Keratinocyte (primary cell): ENCODE data around the gene C8G. TPM values are rescaled to one million over a fixed set of nuclear protein-coding genes. Genes with fewer than 3 reads are reported as not detected.

Experiments
- DNase-seq: peaks from one replicate; pipeline ENCODE4 v3.0.0-alpha.2; 2011; ENCODE audit warnings: low read depth, missing footprints, low spot score
- FAIRE-seq: peaks from 2 replicates; lab custom pipeline; 2011; peaks lifted over from hg19 to GRCh38; lab: Jason Lieb, UNC
- H2AFZ ChIP-seq: 2 replicates; pipeline ENCODE4 v1.6.0; 2012; ENCODE audit warnings: low read length, control low read depth, inconsistent platforms; ENCODE audit not compliant: control insufficient read depth
- H3K27ac ChIP-seq: 2 replicates; pipeline ENCODE4 v1.5.1; 2011; ENCODE audit warnings: low read length; ENCODE audit not compliant: control insufficient read depth, insufficient read depth
- H3K27me3 ChIP-seq: 3 replicates; pipeline ENCODE4 v1.6.0; 2011; ENCODE audit warnings: low read length; ENCODE audit not compliant: control insufficient read depth, insufficient read depth; ENCODE audit errors: extremely low read depth
- H3K36me3 ChIP-seq, 2 experiments: 2 replicates in 1 of 2; 3 replicates in 1 of 2; pipeline ENCODE4 v1.5.1; 2011; ENCODE audit warnings: low read length in 2 of 2, mild to moderate bottlenecking in 1 of 2; ENCODE audit not compliant: control insufficient read depth in 2 of 2, insufficient read depth in 2 of 2; ENCODE audit errors: extremely low read depth in 1 of 2
- H3K4me1 ChIP-seq: 3 replicates; pipeline ENCODE4 v1.5.1; 2011; ENCODE audit warnings: low read length; ENCODE audit not compliant: control insufficient read depth, insufficient read depth; ENCODE audit errors: extremely low read depth
- H3K4me2 ChIP-seq: 3 replicates; pipeline ENCODE4 v1.6.0; 2011; ENCODE audit warnings: low read depth, low read length; ENCODE audit not compliant: control insufficient read depth, insufficient read depth; ENCODE audit errors: extremely low read depth
- H3K4me3 ChIP-seq, 3 experiments: fragments of 200-600 bp in 1 of 3; sonication (generic) in 1 of 3; 2 replicates in 2 of 3; 3 replicates in 1 of 3; pipeline ENCODE4 v1.5.1; 2011 to 2016; ENCODE audit warnings: low read length in 3 of 3, mild to moderate bottlenecking in 3 of 3, control low read depth in 2 of 3, inconsistent platforms in 1 of 3, low read depth in 1 of 3, mixed read lengths in 1 of 3, mixed run types in 1 of 3, moderate library complexity in 1 of 3; ENCODE audit not compliant: control insufficient read depth in 2 of 3, insufficient read depth in 2 of 3; ENCODE audit errors: extremely low read depth in 1 of 3
- H3K79me2 ChIP-seq: 2 replicates; pipeline ENCODE4 v1.6.0; 2012; ENCODE audit warnings: low read length; ENCODE audit not compliant: control insufficient read depth, insufficient read depth
- H3K9ac ChIP-seq: 3 replicates; pipeline ENCODE4 v1.6.0; 2011; ENCODE audit warnings: low read length; ENCODE audit not compliant: control insufficient read depth, insufficient read depth; ENCODE audit errors: extremely low read depth
- H3K9me1 ChIP-seq: 3 replicates; pipeline ENCODE4 v1.6.0; 2011; ENCODE audit warnings: low read length; ENCODE audit not compliant: control insufficient read depth, insufficient read depth; ENCODE audit errors: extremely low read depth
- H3K9me3 ChIP-seq: 2 replicates; pipeline ENCODE4 v1.5.1; 2012; ENCODE audit warnings: low read depth, low read length; ENCODE audit not compliant: control insufficient read depth
- H4K20me1 ChIP-seq: 3 replicates; pipeline ENCODE4 v1.6.0; 2011; ENCODE audit warnings: low read length; ENCODE audit not compliant: control insufficient read depth, insufficient read depth; ENCODE audit errors: extremely low read depth
- EZH2 ChIP-seq: IDR thresholded peaks from one replicate; pipeline ENCODE4 v1.6.1; 2012; ENCODE audit warnings: inconsistent platforms, mild to moderate bottlenecking, low read length, moderate library complexity
- dilution Hi-C: fragments of 300-500 bp; cut with MboI; formaldehyde crosslinking; loops from one replicate; pipeline ENCODE4 v1.7.0; 2020; ENCODE audit warnings: low sequenced_read_pairs; ENCODE audit not compliant: extremely low pct_ligation_motif_present
- polyA plus RNA-seq, 5 experiments: library from polyadenylated mRNA; depleted of rRNA in 3 of 5; stranded (reverse) in 3 of 5; stranded (forward) in 1 of 5; unstranded in 1 of 5; fragments of >200 nt; gene quantifications; 1 replicate in 1 of 5; 2 replicates in 3 of 5; 3 replicates in 1 of 5; pipeline versions ENCODE4 v1.2.1 to v1.2.3, GENCODE V29; 2011 to 2012; ENCODE audit warnings: missing spikeins in 2 of 5, low read depth in 1 of 5, low replicate concordance in 1 of 5
- TF ChIP-seq, protein P1 (sequence below), 3 experiments: IDR thresholded peaks in 1 of 3; conservative IDR thresholded peaks in 1 of 3; optimal IDR thresholded peaks in 1 of 3; 2 replicates in 2 of 3; 3 replicates in 1 of 3; pipeline versions ENCODE3 to v1.5.1; 2011; ENCODE audit warnings: low read length in 3 of 3, mild to moderate bottlenecking in 3 of 3, moderate library complexity in 2 of 3, control low read depth in 1 of 3, inconsistent platforms in 1 of 3; ENCODE audit not compliant: insufficient read depth in 2 of 3; ENCODE audit errors: extremely low read depth in 1 of 3

The C8G gene
- polyA plus RNA-seq, 1 donor (not counting 4 experiments of a cell fraction or from before 2014, with no cell fraction given) = 0.24 TPM

DNA sequence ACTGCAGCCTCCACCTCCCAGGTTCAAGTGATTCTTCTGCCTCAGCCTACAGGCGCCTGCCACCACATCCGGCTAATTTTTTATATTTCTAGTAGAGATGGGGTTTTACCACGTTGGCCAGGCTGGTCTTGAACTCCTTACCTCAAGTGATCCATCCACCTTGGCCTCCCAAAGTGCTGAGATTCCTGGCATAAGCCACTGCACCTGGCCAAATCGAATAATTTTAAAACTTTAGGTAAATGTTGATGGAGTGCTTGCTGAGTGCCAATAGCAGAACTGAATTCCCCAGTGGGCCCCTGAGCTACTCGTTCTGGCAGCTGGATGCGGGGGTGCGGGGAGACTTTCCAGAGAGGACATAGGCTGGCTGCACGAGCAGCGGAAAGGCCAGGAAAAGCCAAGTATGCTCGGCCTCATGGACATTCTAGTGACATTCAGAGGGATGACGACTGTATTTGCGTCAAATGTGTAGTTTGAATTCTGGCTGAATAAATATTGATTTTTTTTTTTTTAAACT lies 41.9 kb upstream of the C8G start:
- Histone ChIP-seq H3K27ac (peak overlapping the region; percentile 100), H3K9me1 (no peaks in the 10 kb centered on the region), H3K79me2 (peaks cover 20% of the 10 kb centered on the region), H3K27me3 (no peaks in the 10 kb centered on the region), H3K9me3 (no peaks in the 10 kb centered on the region), H4K20me1 (no peaks in the 10 kb centered on the region), H3K9ac (peak overlapping the region; percentile 98), H3K4me2 (peak overlapping the region; percentile 25), H2AFZ (no peak overlapping the region), H3K36me3 (peaks cover 14 to 42% of the 10 kb centered on the region in 2 experiments), H3K4me3 (no peak overlapping the region), H3K4me1 (peaks cover 34% of the 10 kb centered on the region)
- DNase-seq (no peak), FAIRE-seq (no peak)
- TF ChIP-seq, protein P1, sequence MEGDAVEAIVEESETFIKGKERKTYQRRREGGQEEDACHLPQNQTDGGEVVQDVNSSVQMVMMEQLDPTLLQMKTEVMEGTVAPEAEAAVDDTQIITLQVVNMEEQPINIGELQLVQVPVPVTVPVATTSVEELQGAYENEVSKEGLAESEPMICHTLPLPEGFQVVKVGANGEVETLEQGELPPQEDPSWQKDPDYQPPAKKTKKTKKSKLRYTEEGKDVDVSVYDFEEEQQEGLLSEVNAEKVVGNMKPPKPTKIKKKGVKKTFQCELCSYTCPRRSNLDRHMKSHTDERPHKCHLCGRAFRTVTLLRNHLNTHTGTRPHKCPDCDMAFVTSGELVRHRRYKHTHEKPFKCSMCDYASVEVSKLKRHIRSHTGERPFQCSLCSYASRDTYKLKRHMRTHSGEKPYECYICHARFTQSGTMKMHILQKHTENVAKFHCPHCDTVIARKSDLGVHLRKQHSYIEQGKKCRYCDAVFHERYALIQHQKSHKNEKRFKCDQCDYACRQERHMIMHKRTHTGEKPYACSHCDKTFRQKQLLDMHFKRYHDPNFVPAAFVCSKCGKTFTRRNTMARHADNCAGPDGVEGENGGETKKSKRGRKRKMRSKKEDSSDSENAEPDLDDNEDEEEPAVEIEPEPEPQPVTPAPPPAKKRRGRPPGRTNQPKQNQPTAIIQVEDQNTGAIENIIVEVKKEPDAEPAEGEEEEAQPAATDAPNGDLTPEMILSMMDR (optimal IDR thresholded peaks at IDR 0.05 in 1 of 3, IDR thresholded peaks at IDR 0.05 in 1 of 3, conservative IDR thresholded peaks at IDR 0.05 in 1 of 3; ENCODE audit: extremely low read depth in 1 of 3, insufficient read depth in 2 of 3, low read length in 3 of 3) = no peak
- no peak for TF ChIP-seq EZH2
- dilution Hi-C loops = no loop called here

DNA sequence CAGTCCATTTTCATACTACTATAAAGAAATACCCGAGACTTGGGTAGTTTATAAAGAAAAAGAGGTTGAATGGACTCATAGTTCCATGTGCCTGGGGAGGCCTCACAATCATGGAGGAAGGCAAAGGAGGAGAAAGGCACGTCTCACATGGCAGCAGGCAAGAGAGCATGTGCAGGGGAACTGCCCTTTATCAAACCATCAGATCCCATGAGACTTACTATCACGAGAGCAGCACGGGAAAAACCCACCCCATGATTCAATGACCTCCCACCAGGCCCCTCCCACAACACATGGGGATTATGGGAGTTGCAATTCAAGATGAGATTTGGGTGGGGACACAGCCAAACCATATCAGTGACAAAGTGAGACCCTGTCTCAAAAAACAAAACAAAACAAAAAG lies 38.8 kb upstream of the C8G start:
- Histone ChIP-seq H3K36me3 (peaks cover 13 to 34% of the 10 kb centered on the region in 2 experiments), H3K27me3 (no peaks in the 10 kb centered on the region), H3K27ac (no peak overlapping the region), H2AFZ (no peak overlapping the region), H3K4me2 (no peak overlapping the region), H3K4me1 (peaks cover 19% of the 10 kb centered on the region), H3K4me3 (no peak overlapping the region), H3K79me2 (peaks cover 14% of the 10 kb centered on the region), H3K9me3 (no peaks in the 10 kb centered on the region), H3K9ac (no peak overlapping the region), H3K9me1 (no peaks in the 10 kb centered on the region), H4K20me1 (no peaks in the 10 kb centered on the region)
- TF ChIP-seq, protein P1 (optimal IDR thresholded peaks at IDR 0.05 in 1 of 3, IDR thresholded peaks at IDR 0.05 in 1 of 3, conservative IDR thresholded peaks at IDR 0.05 in 1 of 3; ENCODE audit: extremely low read depth in 1 of 3, insufficient read depth in 2 of 3, low read length in 3 of 3) = no peak
- no peak for TF ChIP-seq EZH2
- dilution Hi-C loops = no loop called here
- no peak for FAIRE-seq
- no peak for DNase-seq
